Measurements from ENCODE around the gene MALL.

Gene MALL

GRCh38 chr2:110104025-110104771 is 11.4 kb downstream of the MALL start:
- no peaks in the 10 kb centered on the region for H3K27me3 ChIP-seq (ENCODE audit: low read length)
- H3K4me3 ChIP-seq (ENCODE audit: insufficient read depth, low read length, poor library complexity, severe bottlenecking), result no peak overlapping the region
- no peaks in the 10 kb centered on the region for H3K79me2 ChIP-seq (ENCODE audit: insufficient read depth, low read length)
- no peaks in the 10 kb centered on the region for H3F3A ChIP-seq (ENCODE audit: insufficient read depth)
- no peak overlapping the region for H3K27ac ChIP-seq (ENCODE audit: low read depth, low read length)
- TF ChIP-seq EZH2phosphoT487 (conservative IDR thresholded peaks at IDR 0.05; ENCODE audit: low read length) (no peak), CTCF (IDR thresholded peaks at IDR 0.05; ENCODE audit: insufficient read depth, low read length, poor library complexity, severe bottlenecking) (no peak)
- no peak overlapping the region for H2AFZ ChIP-seq (ENCODE audit: low read depth, low read length, severe bottlenecking)
- no peak overlapping the region for H3K4me2 ChIP-seq (ENCODE audit: low read depth, low read length, poor library complexity, severe bottlenecking)
- H3K9me3 ChIP-seq (ENCODE audit: insufficient read depth, low read length), result no peaks in the 10 kb centered on the region
- H3K9ac ChIP-seq (ENCODE audit: low read length), result no peak overlapping the region
- no peaks in the 10 kb centered on the region for H3K9me2 ChIP-seq (replicated peaks; ENCODE audit: insufficient read depth, low read length)
- H4K20me1 ChIP-seq (ENCODE audit: low read depth, low read length), result no peaks in the 10 kb centered on the region
- H3K36me3 ChIP-seq (ENCODE audit: low read length), result no peaks in the 10 kb centered on the region

GRCh38 chr2:110103061-110103961 is 12.3 kb downstream of the MALL start:
- H3K9me3 ChIP-seq (ENCODE audit: insufficient read depth, low read length), result no peaks in the 10 kb centered on the region
- no peak overlapping the region for H3K4me3 ChIP-seq (ENCODE audit: insufficient read depth, low read length, poor library complexity, severe bottlenecking)
- H3K9ac ChIP-seq (ENCODE audit: low read length), result no peak overlapping the region
- no peak for TF ChIP-seq CTCF (IDR thresholded peaks at IDR 0.05; ENCODE audit: insufficient read depth, low read length, poor library complexity, severe bottlenecking)
- TF ChIP-seq EZH2phosphoT487 (conservative IDR thresholded peaks at IDR 0.05; ENCODE audit: low read length), result no peak
- H3K27ac ChIP-seq (ENCODE audit: low read depth, low read length), result no peak overlapping the region
- no peaks in the 10 kb centered on the region for H4K20me1 ChIP-seq (ENCODE audit: low read depth, low read length)
- no peak overlapping the region for H3K4me2 ChIP-seq (ENCODE audit: low read depth, low read length, poor library complexity, severe bottlenecking)
- no peak overlapping the region for H2AFZ ChIP-seq (ENCODE audit: low read depth, low read length, severe bottlenecking)
- H3K36me3 ChIP-seq (ENCODE audit: low read length), result no peaks in the 10 kb centered on the region
- H3K9me2 ChIP-seq (replicated peaks; ENCODE audit: insufficient read depth, low read length), result no peaks in the 10 kb centered on the region
- no peaks in the 10 kb centered on the region for H3K79me2 ChIP-seq (ENCODE audit: insufficient read depth, low read length)
- H3K27me3 ChIP-seq (ENCODE audit: low read length), result no peaks in the 10 kb centered on the region
- H3F3A ChIP-seq (ENCODE audit: insufficient read depth), result no peaks in the 10 kb centered on the region

- Histone ChIP-seq H3K27ac (ENCODE audit: low read depth, low read length) (no peak overlapping the region), H3K4me3 (ENCODE audit: insufficient read depth, low read length, poor library complexity, severe bottlenecking) (no peak overlapping the region), H3K9me2 (replicated peaks; ENCODE audit: insufficient read depth, low read length) (no peaks in the 10 kb centered on the region), H3K4me2 (ENCODE audit: low read depth, low read length, poor library complexity, severe bottlenecking) (no peak overlapping the region), H3K9me3 (ENCODE audit: insufficient read depth, low read length) (no peaks in the 10 kb centered on the region), H4K20me1 (ENCODE audit: low read depth, low read length) (no peaks in the 10 kb centered on the region), H3K27me3 (ENCODE audit: low read length) (no peaks in the 10 kb centered on the region), H3K9ac (ENCODE audit: low read length) (no peak overlapping the region), H3K79me2 (ENCODE audit: insufficient read depth, low read length) (no peaks in the 10 kb centered on the region), H3K36me3 (ENCODE audit: low read length) (no peaks in the 10 kb centered on the region), H3F3A (ENCODE audit: insufficient read depth) (no peaks in the 10 kb centered on the region), H2AFZ (ENCODE audit: low read depth, low read length, severe bottlenecking) (no peak overlapping the region)
- TF ChIP-seq EZH2phosphoT487 (conservative IDR thresholded peaks at IDR 0.05; ENCODE audit: low read length) (no peak), CTCF (IDR thresholded peaks at IDR 0.05; ENCODE audit: insufficient read depth, low read length, poor library complexity, severe bottlenecking) (no peak)
Measured at GRCh38 chr2:110101901-110102803, 13.5 kb downstream of the MALL start.

Data from SU-DHL-6 (cell line).